AG09319 (cell line): Measurements from ENCODE around the gene IGSF21.

ENCODE experiments used
- DNase-seq: peaks from one replicate; pipeline ENCODE4 v3.0.0-alpha.2; 2010; ENCODE audit warnings: low read depth; ENCODE audit errors: extremely low read depth
- TF ChIP-seq, protein P1 (sequence below): IDR thresholded peaks from 2 replicates; pipeline ENCODE4 v1.5.1; 2011; ENCODE audit warnings: low read depth, mild to moderate bottlenecking, inconsistent platforms, low read length, moderate library complexity

Gene IGSF21

DNA sequence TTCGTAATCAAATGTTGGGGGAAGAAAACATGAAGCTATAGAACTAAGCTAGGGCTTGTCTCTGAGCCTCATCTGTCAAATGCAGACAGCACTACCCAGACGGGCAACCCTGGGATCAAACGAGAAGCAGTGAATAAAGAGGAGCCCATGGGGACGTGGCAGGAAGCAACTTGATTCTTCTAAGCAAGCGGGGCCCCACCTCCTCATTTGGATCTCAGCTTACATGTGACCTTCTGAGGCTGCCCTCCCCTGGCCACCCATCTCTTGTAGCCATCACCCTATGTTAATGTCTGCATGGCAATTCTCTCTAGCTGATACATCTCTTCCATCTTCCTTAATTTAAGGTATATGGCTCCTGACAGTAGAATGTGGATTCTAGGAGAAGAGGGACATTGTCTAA lies 171.3 kb downstream of the IGSF21 start:
- DNase-seq = no peak
- TF ChIP-seq, protein P1, sequence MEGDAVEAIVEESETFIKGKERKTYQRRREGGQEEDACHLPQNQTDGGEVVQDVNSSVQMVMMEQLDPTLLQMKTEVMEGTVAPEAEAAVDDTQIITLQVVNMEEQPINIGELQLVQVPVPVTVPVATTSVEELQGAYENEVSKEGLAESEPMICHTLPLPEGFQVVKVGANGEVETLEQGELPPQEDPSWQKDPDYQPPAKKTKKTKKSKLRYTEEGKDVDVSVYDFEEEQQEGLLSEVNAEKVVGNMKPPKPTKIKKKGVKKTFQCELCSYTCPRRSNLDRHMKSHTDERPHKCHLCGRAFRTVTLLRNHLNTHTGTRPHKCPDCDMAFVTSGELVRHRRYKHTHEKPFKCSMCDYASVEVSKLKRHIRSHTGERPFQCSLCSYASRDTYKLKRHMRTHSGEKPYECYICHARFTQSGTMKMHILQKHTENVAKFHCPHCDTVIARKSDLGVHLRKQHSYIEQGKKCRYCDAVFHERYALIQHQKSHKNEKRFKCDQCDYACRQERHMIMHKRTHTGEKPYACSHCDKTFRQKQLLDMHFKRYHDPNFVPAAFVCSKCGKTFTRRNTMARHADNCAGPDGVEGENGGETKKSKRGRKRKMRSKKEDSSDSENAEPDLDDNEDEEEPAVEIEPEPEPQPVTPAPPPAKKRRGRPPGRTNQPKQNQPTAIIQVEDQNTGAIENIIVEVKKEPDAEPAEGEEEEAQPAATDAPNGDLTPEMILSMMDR = no peak

DNA sequence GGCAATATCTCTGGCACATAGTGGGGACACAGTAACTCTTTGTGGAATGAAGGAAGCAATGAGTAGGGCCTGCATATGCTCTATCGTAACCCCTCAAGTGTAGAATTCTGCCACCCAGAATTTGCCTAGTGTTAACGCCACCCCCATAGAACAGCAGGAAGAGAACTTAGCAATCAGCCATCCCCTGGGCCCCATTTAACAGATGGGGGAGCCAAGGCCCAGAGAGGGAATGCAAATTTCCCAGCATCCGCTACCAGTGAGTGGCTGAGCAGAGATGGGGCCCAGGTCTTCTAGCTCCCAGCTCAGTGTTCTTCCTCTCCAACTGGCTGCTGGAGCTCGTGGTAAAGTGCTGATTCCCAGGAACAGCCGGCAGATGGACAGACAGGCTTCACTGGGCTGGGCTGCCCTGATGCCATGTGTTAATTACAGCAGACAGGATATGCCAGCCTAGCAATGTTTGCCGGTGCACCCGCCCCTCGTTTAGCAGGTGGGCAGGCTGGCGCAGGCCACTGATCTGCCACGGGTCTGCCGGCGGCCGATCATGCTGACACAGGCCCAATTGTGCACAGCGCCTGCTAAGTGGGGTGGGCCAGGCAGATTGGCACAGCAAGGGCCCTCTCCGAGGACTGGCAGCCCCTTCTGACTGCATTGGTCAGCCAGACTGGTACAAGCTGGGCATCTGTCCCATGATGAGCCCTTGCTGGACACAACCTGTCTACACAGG lies 171.9 kb downstream of the IGSF21 start:
- TF ChIP-seq, protein P1 = no peak
- no peak for DNase-seq

DNA sequence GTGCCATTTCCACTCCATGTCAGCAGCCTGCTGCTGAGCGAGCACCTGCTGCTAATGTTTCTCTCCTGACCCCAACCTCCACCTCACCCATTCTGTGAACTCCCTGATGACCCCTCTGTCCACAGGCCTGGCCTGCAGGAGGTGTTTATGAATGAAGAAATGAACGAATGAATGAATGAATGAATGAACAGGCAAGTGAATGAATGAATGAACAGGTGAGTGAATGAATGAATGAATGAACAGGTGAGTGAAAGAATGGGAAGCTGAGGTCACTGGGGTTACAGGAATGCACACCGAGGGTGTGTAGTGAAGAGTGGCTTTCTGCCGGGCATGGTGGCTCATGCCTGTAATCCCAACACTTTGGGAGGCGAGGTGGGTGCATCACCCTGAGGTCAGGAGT lies 173.4 kb downstream of the IGSF21 start:
- TF ChIP-seq, protein P1 = no peak
- DNase-seq = no peak

DNA sequence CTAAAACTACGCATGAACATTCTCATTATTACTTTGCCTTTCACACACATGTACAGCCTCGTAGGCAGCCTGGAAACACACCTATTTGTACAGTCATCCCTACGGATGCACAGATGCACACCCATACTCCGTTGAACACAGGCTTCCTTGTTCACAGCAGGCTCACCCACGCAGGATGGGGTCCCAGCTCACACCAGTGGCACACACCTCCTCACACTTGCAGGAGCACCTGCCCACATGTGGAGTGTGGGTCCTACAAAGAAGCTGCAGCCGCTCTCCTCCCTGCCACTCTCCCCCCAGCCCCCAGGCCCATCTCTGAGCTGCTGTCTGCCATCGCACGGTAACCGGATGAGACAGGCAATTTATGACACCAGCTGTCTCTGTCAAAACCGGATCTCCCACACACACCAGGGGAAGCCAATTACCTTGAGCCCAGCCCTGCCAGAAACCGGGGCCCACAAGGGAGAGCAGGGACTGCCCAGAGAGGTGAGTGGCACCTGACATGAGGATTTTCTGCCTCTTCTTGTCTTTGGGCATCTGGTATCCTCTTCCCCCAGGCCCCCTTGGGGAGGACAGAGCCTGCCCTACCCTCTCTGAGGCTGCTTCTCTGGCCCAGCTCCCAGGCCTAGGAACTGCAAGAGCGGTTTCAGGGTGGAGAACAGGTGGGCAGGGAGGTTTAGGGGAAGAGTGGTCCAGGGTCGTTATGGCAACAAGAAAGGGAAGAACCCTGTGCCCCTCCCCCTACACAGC lies 175.4 kb downstream of the IGSF21 start:
- no peak for DNase-seq
- TF ChIP-seq, protein P1 = no peak

DNA sequence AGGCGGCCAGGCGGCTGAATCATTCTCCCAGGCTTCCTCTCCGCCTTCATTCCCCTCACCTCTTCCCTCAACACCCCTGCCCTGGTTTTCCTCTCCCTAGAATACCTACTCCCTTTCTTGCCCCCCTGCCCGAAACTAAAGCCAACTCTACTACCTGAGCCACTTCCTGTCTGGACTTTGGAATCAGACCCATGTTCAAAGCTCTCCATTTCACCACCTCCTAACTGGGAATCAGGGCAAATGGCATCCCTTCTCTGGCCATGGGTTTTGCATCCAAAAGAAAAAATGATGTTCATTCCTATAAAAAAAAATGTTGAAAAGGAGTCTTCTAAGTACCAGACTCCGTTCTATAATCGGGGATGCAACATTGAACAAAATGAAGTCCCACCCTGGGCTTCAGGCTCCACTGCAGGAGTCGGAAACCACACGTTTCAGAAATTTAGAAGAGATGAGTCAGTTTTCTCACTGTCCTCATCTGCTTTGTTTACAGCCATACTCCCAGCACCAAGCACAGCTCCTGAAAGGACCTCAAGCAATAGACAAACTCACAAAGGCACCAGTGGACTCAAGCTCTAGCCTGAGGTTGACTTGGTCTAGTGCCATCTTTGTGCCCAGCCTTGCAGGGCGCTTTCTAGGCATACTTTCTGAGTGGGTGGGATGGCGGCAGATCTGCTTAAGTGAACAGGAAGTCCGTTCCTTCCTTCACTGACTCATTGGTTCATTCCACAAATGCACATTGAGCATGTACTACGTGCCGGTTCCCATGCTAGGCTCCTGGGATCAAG lies 176.2 kb downstream of the IGSF21 start:
- TF ChIP-seq, protein P1 = no peak
- DNase-seq = no peak

DNA sequence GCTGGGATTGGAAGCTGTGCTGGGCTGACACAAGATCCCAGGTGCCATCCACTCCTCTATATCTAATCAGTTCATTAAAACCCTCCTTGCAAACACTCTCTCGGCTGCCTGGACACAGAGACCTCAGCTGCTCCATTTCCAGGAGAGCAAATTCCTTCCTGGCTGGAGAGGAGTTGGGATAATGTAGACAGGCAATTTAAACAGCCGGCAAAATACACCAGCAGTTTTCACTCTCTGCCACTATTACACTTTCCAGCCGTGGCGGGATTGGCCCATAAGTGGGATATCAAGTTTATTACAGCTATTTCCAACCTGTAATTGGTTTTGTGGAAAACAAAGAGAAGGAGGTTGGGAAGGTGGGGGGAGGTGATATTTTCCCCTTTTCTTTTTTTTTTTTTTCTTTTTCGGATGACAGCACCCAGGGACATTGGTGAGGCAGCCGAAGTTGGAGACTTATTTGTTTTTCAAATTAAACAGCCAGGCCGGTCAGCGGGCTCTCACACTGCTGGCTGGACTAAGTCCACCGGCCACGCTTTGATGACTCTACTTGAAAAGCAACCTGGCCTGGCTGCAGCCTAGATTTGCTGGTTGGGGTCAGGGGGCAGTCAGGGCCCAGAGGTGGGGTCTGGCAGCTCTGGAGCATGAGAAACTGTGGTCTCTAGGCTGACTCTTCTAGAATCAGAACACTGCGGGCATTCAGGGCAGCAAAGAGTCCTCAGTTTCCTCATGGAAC lies 177.4 kb downstream of the IGSF21 start:
- TF ChIP-seq, protein P1 = no peak
- no peak for DNase-seq
